HG03354 (cell line): ENCODE results near the gene ADSL.

Experiments used
- ATAC-seq: cut with Tn5 transposase; IDR thresholded peaks from one replicate; pipeline ENCODE4 v1.9.1; 2021; ENCODE audit warnings: mild to moderate bottlenecking; ENCODE audit not compliant: unreplicated experiment, poor library complexity, severe bottlenecking

ADSL gene

GRCh38 chr22:40325315-40325714 is 21.0 kb upstream of the ADSL start:
- no peak for ATAC-seq

- no peak for ATAC-seq
Observed at GRCh38 chr22:40326905-40327735, 19.2 kb upstream of the ADSL start.

- ATAC-seq, result no peak
Observed at GRCh38 chr22:40328546-40329456, 17.5 kb upstream of the ADSL start.

- ATAC-seq, result no peak
Observed at GRCh38 chr22:40329466-40329865, 16.8 kb upstream of the ADSL start.

- ATAC-seq, result no peak
Observed at GRCh38 chr22:40330086-40330485, 16.2 kb upstream of the ADSL start.

GRCh38 chr22:40330615-40331014 is 15.7 kb upstream of the ADSL start:
- no peak for ATAC-seq

- no peak for ATAC-seq
Observed at GRCh38 chr22:40331706-40332105, 14.6 kb upstream of the ADSL start.

GRCh38 chr22:40332319-40332781 is 13.9 kb upstream of the ADSL start:
- no peak for ATAC-seq

- ATAC-seq, result no peak
Observed at GRCh38 chr22:40334060-40334459, 12.2 kb upstream of the ADSL start.

GRCh38 chr22:40334899-40335298 is 11.4 kb upstream of the ADSL start:
- ATAC-seq, result no peak

GRCh38 chr22:40335358-40335757 is 10.9 kb upstream of the ADSL start:
- ATAC-seq, result no peak

- ATAC-seq, result no peak
Observed at GRCh38 chr22:40340044-40340443, 6.3 kb upstream of the ADSL start.

GRCh38 chr22:40341604-40342003 is 4.7 kb upstream of the ADSL start:
- no peak for ATAC-seq

GRCh38 chr22:40342521-40342920 is 3.8 kb upstream of the ADSL start:
- ATAC-seq, result no peak

GRCh38 chr22:40345271-40345670 is 1.0 kb upstream of the ADSL start:
- no peak for ATAC-seq

GRCh38 chr22:40345815-40346184 is 500 bp upstream of the ADSL start:
- ATAC-seq, result peak; percentile 25

GRCh38 chr22:40347300-40347699 is 1.0 kb downstream of the ADSL start:
- ATAC-seq, result no peak

- ATAC-seq, result no peak
Observed at GRCh38 chr22:40348025-40348658, 1.8 kb downstream of the ADSL start.

- ATAC-seq, result no peak
Observed at GRCh38 chr22:40352763-40353162, 6.5 kb downstream of the ADSL start.

- ATAC-seq, result no peak
Observed at GRCh38 chr22:40361100-40361499, 14.8 kb downstream of the ADSL start.
